Activated naive CD4-positive, alpha-beta T cell treated with anti-CD3 and anti-CD28 coated beads, Interleukin-2, amount 50 U/mL, for 24 hours (primary cell): ENCODE data around the gene HTR2B.

Experiments
- H3K27ac Mint-ChIP-seq: one replicate; pipeline ENCODE4 v1.8.0; 2021; ENCODE audit warnings: mild to moderate bottlenecking, mixed read lengths
- H3K27me3 Mint-ChIP-seq: one replicate; pipeline ENCODE4 v1.8.0; 2021; ENCODE audit warnings: mixed read lengths
- H3K36me3 Mint-ChIP-seq: one replicate; pipeline ENCODE4 v1.8.0; 2021; ENCODE audit warnings: mixed read lengths
- H3K4me1 Mint-ChIP-seq: one replicate; pipeline ENCODE4 v1.8.0; 2021; ENCODE audit warnings: mixed read lengths
- H3K4me3 Mint-ChIP-seq: one replicate; pipeline ENCODE4 v1.8.0; 2021; ENCODE audit warnings: mild to moderate bottlenecking, mixed read lengths
- H3K9me3 Mint-ChIP-seq: one replicate; pipeline ENCODE4 v1.8.0; 2021; ENCODE audit warnings: mixed read lengths

Gene HTR2B

DNA sequence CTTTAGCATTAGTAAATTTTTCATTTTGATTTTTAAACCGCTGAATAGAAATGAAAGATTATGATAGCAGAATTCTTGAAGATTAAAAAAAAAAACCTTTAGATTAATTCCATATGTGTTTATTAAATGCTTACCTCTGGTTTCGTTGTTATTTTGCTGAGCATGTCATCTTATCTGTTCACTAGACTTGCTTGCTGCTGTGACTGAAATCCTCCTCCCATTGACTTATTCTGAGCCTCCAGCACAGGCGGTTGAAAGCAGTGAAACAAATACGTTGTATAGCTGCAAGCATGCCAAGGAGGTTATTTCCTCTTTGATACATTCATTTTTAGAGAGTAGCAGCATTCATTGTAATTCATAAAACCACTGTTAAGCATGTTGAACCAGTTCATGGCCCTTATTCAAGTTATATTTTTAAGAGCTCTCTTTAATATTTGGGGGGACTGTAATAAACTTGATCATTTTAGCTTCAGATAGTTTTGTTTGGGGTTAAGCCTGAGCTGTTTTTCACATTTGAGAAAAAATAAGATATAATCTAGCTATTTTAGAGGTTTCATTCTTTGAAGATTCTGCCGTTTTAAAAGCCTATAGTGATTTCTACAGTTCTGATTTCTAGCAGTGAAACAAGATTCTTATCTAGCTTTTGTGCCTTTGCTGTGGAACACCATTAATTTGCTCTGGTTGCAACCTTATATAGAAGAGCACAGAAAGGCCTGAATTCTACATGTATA, at the start of gene HTR2B:
TSS of gene HTR2B (minus strand) at position 205 of the 731 bp plus-strand sequence. CDS start 1,278 bp downstream, outside the sequence.
- Mint-ChIP-seq H3K27me3 (no peaks in the 10 kb centered on the region), H3K9me3 (no peaks in the 10 kb centered on the region), H3K4me3 (peak within 1 kb of the TSS; percentile 38), H3K4me1 (peaks cover 31% of the 10 kb centered on the region), H3K27ac (peak within 1 kb of the TSS; percentile 56), H3K36me3 (peaks cover 3% of the 10 kb centered on the region)

- no peaks in the 10 kb centered on the region for H3K27me3 Mint-ChIP-seq
- no peak overlapping the region for H3K27ac Mint-ChIP-seq
- H3K4me1 Mint-ChIP-seq = peaks cover 9% of the 10 kb centered on the region
- no peaks in the 10 kb centered on the region for H3K9me3 Mint-ChIP-seq
- peaks cover 22% of the 10 kb centered on the region for H3K36me3 Mint-ChIP-seq
- H3K4me3 Mint-ChIP-seq = no peak overlapping the region
These were observed 49.4 kb upstream of the HTR2B start for GRCh38 chr2:231174211-231174651.

DNA sequence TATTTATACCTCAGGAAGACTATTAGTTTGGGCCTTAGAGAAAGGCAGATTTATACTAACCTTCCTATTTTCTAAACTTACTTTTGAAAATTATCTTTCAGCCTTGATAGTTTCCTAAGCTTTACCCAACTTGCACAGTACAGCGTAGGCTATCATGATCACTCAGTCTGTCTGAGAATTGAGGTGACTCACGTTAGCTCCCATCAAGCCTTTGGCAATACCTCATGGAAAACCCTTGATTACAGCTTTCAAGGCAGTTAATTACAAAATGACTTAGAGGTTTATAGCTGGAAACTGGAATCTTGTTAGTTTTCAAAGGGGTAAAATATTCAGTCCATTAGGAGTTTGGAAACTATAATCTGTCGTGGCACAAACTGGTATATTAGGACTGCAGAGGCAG, 47.2 kb upstream of the HTR2B start:
- Mint-ChIP-seq H3K36me3 (peaks cover 27% of the 10 kb centered on the region), H3K4me1 (peaks cover 25% of the 10 kb centered on the region), H3K4me3 (no peak overlapping the region), H3K9me3 (no peaks in the 10 kb centered on the region), H3K27me3 (no peaks in the 10 kb centered on the region), H3K27ac (no peak overlapping the region)

DNA sequence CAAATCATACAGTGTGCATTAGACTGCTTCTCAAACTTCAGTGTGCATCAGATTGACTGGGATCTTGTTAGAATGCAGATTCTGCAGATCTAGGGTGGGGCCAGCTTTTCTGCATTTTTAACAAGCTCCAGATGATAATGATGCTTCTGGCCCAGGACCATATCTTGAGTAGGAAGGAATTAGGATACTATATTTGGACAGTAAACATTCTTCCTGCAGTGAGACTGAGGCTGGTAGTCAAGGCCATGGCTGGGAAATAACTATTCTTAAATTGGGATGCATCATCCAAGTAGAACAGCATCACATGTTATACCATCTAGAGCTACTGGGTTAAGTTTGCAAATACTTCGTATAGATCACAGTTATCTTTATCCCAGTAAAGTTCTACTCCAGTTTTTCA, 45.2 kb upstream of the HTR2B start:
- Mint-ChIP-seq H3K4me1 (peaks cover 30% of the 10 kb centered on the region), H3K9me3 (no peaks in the 10 kb centered on the region), H3K27ac (no peak overlapping the region), H3K4me3 (no peak overlapping the region), H3K27me3 (no peaks in the 10 kb centered on the region), H3K36me3 (peaks cover 25% of the 10 kb centered on the region)

DNA sequence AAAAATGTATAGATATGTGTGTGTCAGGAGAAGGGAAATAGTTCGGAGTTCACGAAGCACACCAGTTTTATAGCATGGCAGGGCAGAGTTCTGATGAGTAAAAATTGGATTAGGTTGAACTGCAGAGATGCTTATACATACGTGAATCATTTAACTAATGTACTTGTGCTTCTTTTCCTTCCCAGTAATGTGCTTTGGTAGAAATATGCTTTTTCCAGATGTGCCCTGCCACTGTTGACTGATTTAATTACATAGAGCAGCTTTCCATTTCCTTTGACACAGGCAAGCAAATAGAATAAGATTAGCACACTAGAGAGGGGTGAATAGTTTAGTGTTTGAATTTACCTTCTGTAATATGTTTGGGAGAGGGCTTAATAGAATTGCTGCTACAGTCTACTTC, 44.6 kb upstream of the HTR2B start:
- Mint-ChIP-seq H3K36me3 (peaks cover 25% of the 10 kb centered on the region), H3K9me3 (no peaks in the 10 kb centered on the region), H3K4me3 (no peak overlapping the region), H3K27ac (peak overlapping the region; percentile 43), H3K27me3 (no peaks in the 10 kb centered on the region), H3K4me1 (peaks cover 30% of the 10 kb centered on the region)

- Mint-ChIP-seq H3K36me3 (peaks cover 22% of the 10 kb centered on the region), H3K4me3 (no peak overlapping the region), H3K9me3 (no peaks in the 10 kb centered on the region), H3K27ac (peak overlapping the region; percentile 79), H3K4me1 (peaks cover 30% of the 10 kb centered on the region), H3K27me3 (no peaks in the 10 kb centered on the region)
These were observed 43.8 kb upstream of the HTR2B start for GRCh38 chr2:231168460-231169139.

DNA sequence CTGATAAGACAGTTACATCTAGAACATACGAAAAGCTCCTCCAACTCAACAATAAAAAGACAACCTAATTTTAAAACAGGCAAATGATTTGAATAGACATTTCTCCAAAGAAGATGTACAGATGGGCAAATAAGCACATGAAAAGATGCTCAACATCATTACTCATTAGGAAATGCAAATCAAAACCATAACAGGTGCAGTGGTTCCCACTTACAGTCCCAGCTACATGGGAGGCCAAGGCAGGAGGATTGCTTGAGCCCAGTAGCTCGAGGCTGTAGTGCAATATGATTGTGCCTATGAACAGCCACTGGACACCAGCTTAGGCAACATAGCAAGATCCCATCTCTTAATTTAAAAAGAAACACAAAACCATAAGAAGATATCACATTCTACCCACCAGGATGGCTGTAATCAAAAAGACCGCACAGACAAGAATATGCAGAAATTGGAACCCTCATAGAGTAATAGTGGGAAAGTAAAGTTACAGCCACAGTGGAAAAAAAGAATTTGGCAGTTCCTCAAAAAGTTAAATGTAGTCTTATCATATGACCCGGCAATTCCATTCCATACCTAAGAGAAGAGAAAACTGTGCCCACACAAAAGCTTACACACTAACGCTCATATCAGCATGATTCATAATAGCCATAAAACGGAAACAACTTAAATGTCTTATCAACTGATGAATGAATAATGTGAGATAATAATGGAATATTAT, 43.1 kb upstream of the HTR2B start:
- no peaks in the 10 kb centered on the region for H3K27me3 Mint-ChIP-seq
- peaks cover 24% of the 10 kb centered on the region for H3K36me3 Mint-ChIP-seq
- H3K4me3 Mint-ChIP-seq = peak overlapping the region; percentile 17
- H3K9me3 Mint-ChIP-seq = no peaks in the 10 kb centered on the region
- H3K4me1 Mint-ChIP-seq = peaks cover 30% of the 10 kb centered on the region
- peak overlapping the region; percentile 79 for H3K27ac Mint-ChIP-seq

- peak overlapping the region; percentile 32 for H3K27ac Mint-ChIP-seq
- no peaks in the 10 kb centered on the region for H3K9me3 Mint-ChIP-seq
- peaks cover 25% of the 10 kb centered on the region for H3K36me3 Mint-ChIP-seq
- no peak overlapping the region for H3K4me3 Mint-ChIP-seq
- no peaks in the 10 kb centered on the region for H3K27me3 Mint-ChIP-seq
- H3K4me1 Mint-ChIP-seq = peaks cover 34% of the 10 kb centered on the region
These were observed 38.7 kb upstream of the HTR2B start for GRCh38 chr2:231163414-231164095.

DNA sequence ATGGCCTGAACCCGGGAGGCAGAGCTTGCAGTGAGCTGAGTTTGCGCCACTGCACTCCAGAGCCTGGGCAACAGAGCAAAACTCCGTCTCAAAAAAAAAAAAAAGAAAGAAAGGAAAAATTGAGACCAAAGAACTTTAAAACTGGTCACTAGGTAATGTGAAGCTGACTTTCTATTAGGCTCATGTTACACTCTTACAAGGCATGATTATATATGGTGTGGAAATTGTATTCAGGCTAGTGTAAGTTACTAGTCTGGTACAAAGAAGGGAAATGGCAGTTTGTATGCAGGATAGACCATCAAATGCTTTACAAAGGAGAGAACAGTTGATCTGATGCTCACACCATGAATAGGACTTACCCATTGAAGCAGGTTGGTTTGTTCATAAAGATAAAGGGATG, 38.2 kb upstream of the HTR2B start:
- Mint-ChIP-seq H3K27ac (peak overlapping the region; percentile 32), H3K4me3 (no peak overlapping the region), H3K36me3 (peaks cover 20% of the 10 kb centered on the region), H3K9me3 (no peaks in the 10 kb centered on the region), H3K4me1 (peaks cover 28% of the 10 kb centered on the region), H3K27me3 (no peaks in the 10 kb centered on the region)

GRCh38 chr2:231161877-231162329, 37.1 kb upstream of the HTR2B start:
- H3K4me1 Mint-ChIP-seq = peaks cover 17% of the 10 kb centered on the region
- no peaks in the 10 kb centered on the region for H3K9me3 Mint-ChIP-seq
- peaks cover 19% of the 10 kb centered on the region for H3K36me3 Mint-ChIP-seq
- H3K4me3 Mint-ChIP-seq = no peak overlapping the region
- H3K27ac Mint-ChIP-seq = peak overlapping the region; percentile 76
- H3K27me3 Mint-ChIP-seq = no peaks in the 10 kb centered on the region

DNA sequence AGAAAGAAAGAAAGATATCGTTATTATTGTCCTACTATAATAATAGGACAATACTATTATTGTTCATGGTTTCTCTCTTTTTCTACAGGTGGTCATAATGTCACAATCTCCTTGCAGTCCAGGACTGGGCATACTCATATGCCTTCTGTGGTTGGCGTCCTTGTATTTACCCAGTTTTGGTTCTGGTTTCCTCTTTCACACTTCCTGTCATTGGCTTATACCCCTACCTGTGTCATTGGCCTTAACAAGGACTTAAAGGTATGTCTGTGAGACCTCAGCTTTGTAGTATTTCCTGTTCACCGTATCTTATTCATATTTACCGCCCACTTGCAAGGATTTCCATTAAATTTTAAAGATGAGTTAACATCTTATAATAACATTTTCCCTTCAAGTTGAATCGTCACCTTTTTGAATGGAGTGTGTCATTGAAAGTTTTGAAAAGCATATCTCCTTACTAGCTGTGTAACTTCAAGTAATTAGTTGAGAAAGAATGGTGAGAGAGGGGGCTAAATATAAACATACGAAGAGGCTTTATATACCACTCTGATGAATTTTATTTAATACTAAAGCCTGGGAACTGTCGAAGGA, 36.5 kb upstream of the HTR2B start:
- Mint-ChIP-seq H3K27me3 (no peaks in the 10 kb centered on the region), H3K36me3 (peaks cover 16% of the 10 kb centered on the region), H3K4me1 (peaks cover 13% of the 10 kb centered on the region), H3K9me3 (no peaks in the 10 kb centered on the region), H3K27ac (peak overlapping the region; percentile 76), H3K4me3 (no peak overlapping the region)

DNA sequence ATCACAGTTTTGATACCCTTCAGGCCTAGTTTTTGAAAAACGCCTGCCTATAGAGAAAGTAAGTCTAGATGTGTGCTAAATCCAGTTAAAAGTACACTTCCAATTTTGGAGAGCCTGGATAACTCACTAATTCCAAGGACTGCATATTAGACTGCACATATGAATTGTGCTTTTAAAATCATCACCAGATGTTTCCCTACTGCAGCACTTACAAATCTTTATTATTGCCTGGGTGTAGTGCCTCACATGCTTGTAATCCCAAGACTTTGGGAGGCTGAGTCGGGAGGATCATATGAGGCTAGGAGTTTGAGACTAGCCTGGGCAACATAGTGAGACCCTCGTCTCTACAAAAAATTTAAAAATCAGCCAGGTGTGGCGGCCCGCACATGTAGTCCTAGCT, 35.9 kb upstream of the HTR2B start:
- no peaks in the 10 kb centered on the region for H3K9me3 Mint-ChIP-seq
- H3K36me3 Mint-ChIP-seq = peaks cover 19% of the 10 kb centered on the region
- no peaks in the 10 kb centered on the region for H3K27me3 Mint-ChIP-seq
- no peak overlapping the region for H3K27ac Mint-ChIP-seq
- peaks cover 13% of the 10 kb centered on the region for H3K4me1 Mint-ChIP-seq
- no peak overlapping the region for H3K4me3 Mint-ChIP-seq

- Mint-ChIP-seq H3K9me3 (no peaks in the 10 kb centered on the region), H3K4me1 (peaks cover 13% of the 10 kb centered on the region), H3K4me3 (no peak overlapping the region), H3K36me3 (peaks cover 14% of the 10 kb centered on the region), H3K27me3 (no peaks in the 10 kb centered on the region), H3K27ac (peak overlapping the region; percentile 5)
These were observed 34.5 kb upstream of the HTR2B start for GRCh38 chr2:231159306-231159705.

GRCh38 chr2:231152800-231153557, 28.1 kb upstream of the HTR2B start:
- Mint-ChIP-seq H3K9me3 (no peaks in the 10 kb centered on the region), H3K27ac (no peak overlapping the region), H3K4me1 (no peaks in the 10 kb centered on the region), H3K36me3 (peaks cover 19% of the 10 kb centered on the region), H3K27me3 (no peaks in the 10 kb centered on the region), H3K4me3 (no peak overlapping the region)
